Activated T-helper 1 cell treated with anti-CD3 and anti-CD28 coated beads, Interleukin-12 subunit alpha, Interleukin-12 subunit beta, Interleukin-2, Interleukin-4 antibody, amounts not matched to agents 30 ng/mL and 10 ng/mL and 1 ng/mL, durations not matched to agents 14 hours and 24 hours and 36 hours (primary cell): ENCODE results near the gene NTNG1. TPM values are rescaled to one million over a fixed set of nuclear protein-coding genes. Genes with fewer than 3 reads are reported as not detected.

Experiments used
- DNase-seq: peaks from one replicate; pipeline ENCODE4 v3.0.0; 2021; ENCODE audit warnings: low spot score
- H3K27ac Mint-ChIP-seq: one replicate; pipeline ENCODE4 v1.8.0; 2021; ENCODE audit warnings: mild to moderate bottlenecking, mixed read lengths
- H3K27me3 Mint-ChIP-seq: one replicate; pipeline ENCODE4 v1.8.0; 2022; ENCODE audit warnings: mild to moderate bottlenecking, moderate library complexity, mixed read lengths; ENCODE audit not compliant: insufficient read depth
- H3K36me3 Mint-ChIP-seq: one replicate; pipeline ENCODE4 v1.8.0; 2021; ENCODE audit warnings: low read depth, mixed read lengths
- H3K4me1 Mint-ChIP-seq: one replicate; pipeline ENCODE4 v1.8.0; 2021; ENCODE audit warnings: low read depth, mixed read lengths
- H3K4me3 Mint-ChIP-seq: one replicate; pipeline ENCODE4 v1.8.0; 2021; ENCODE audit warnings: mild to moderate bottlenecking, moderate library complexity, mixed read lengths
- H3K9me3 Mint-ChIP-seq: one replicate; pipeline ENCODE4 v1.8.0; 2021; ENCODE audit warnings: mixed read lengths
- intact Hi-C: fragments of 100-400 bp; cut with micrococcal nuclease; formaldehyde crosslinking; loops from one replicate; pipeline ENCODE4 v1.15.1; 2024
- total RNA-seq: library from RNA; stranded (reverse); gene quantifications from 2 replicates; pipeline ENCODE4 v1.2.3, GENCODE V29; 2022

The NTNG1 gene
- total RNA-seq, 1 donor from 2014 or later: not detected

DNA sequence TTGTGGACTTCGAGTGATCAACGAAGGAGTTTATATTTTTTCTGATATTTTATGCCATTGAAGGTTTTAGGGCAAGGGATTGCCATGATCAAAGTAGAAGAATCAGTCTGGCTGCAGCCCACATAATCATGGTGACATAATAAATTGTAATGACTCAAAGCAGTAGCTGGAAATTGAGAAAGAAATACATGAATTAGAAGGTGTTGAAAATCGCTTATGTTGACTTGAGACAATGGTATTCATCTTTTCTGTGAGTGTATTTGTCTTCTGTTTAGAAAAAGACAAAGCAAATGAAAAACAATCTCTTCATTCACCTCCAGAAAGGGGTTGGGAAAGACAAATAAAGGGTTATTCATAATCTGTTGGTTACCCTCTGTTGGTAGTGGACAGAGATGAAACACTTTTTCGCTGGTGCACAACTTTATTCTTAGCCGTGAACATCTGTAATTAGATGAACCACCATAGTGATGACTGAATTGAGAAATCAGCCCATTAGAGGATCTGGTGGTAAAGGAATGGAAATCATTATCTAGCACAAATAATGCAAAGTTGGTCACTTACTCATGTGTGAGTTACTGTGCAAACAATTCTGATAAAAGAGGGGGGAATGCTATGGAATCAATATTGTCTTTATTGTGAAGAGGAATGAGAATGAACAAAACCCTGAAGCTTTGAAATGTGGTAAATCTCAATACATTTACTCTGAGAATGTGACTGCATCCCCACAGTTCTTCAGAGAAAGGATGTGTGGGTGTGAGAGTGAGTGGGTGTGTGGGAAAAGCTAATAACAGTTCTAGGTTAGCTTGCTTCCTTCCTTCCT is 121.8 kb downstream of the NTNG1 start:
- DNase-seq: no peak
- Mint-ChIP-seq H3K4me1 (no peaks in the 10 kb centered on the region), H3K4me3 (no peak overlapping the region), H3K27ac (no peak overlapping the region), H3K27me3 (peaks cover 2% of the 10 kb centered on the region), H3K36me3 (no peaks in the 10 kb centered on the region), H3K9me3 (no peaks in the 10 kb centered on the region)
- intact Hi-C loops: no loop called here

DNA sequence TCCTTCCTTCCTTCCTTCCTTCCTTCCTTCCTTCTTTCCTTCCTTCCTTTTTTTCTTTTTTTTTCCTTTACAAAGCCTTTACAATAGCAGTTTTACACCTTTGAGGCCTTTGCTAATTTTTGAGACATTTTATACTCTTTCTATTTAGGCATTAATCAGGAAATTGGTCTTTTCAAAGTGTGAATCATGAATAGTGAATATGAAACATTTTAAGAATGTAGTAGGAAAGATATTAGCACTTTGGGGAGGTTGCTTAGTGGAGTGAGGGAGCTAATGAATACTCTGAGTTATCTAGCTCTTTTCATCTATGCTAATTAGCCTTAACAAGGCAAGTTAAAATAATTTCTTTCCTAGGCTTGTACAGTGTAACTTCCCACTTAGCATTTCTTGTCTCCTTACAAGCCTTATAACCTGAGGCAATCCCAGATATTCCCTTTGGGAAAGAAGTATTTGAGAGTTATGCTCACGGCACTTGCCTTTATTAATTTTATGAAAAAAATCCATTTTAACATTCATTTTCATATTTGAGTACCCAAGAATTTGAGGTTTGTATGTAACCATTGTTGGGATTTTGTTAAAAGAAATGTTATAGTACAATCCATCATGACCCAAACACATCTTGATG is 122.6 kb downstream of the NTNG1 start:
- Mint-ChIP-seq H3K27ac (no peak overlapping the region), H3K27me3 (peaks cover 2% of the 10 kb centered on the region), H3K36me3 (no peaks in the 10 kb centered on the region), H3K9me3 (no peaks in the 10 kb centered on the region), H3K4me1 (no peaks in the 10 kb centered on the region), H3K4me3 (no peak overlapping the region)
- DNase-seq: no peak
- intact Hi-C loops: no loop called here

- DNase-seq: no peak
- Mint-ChIP-seq H3K9me3 (no peaks in the 10 kb centered on the region), H3K4me3 (no peak overlapping the region), H3K27ac (no peak overlapping the region), H3K36me3 (no peaks in the 10 kb centered on the region), H3K4me1 (no peaks in the 10 kb centered on the region), H3K27me3 (peaks cover 2% of the 10 kb centered on the region)
- intact Hi-C loops: no loop called here
These were observed 123.2 kb downstream of the NTNG1 start for GRCh38 chr1:107264007-107264406.

GRCh38 chr1:107264561-107264960 is 123.7 kb downstream of the NTNG1 start:
- Mint-ChIP-seq H3K27me3 (peaks cover 2% of the 10 kb centered on the region), H3K9me3 (no peaks in the 10 kb centered on the region), H3K4me1 (no peaks in the 10 kb centered on the region), H3K36me3 (no peaks in the 10 kb centered on the region), H3K27ac (no peak overlapping the region), H3K4me3 (no peak overlapping the region)
- intact Hi-C loops: no loop called here
- no peak for DNase-seq

DNA sequence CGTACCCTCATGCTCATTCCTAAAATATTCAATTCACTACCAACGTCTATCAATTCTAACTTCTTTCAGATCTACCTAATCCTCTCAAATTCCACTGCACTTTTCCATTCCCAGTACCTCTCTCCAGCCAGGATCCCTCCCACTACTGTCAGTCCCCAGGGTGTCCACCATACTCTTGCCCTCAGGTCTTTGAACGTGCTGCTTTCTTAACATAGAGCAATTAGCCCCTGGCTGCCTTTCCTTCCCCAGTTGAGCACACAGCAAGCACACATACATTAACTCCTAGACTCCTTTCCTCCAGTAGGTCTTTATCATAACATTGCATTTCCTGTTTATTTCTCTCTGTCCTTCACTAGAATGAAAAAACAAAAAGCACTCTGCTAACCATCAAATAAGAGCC is 126.7 kb downstream of the NTNG1 start:
- Mint-ChIP-seq H3K9me3 (no peaks in the 10 kb centered on the region), H3K27ac (no peak overlapping the region)
- DNase-seq: no peak

GRCh38 chr1:107272321-107272720 is 131.5 kb downstream of the NTNG1 start:
- DNase-seq: no peak
- no peaks in the 10 kb centered on the region for H3K27me3 Mint-ChIP-seq
- intact Hi-C loops: no loop called here
- H3K36me3 Mint-ChIP-seq: no peaks in the 10 kb centered on the region
- no peaks in the 10 kb centered on the region for H3K4me1 Mint-ChIP-seq
- no peak overlapping the region for H3K27ac Mint-ChIP-seq
- H3K9me3 Mint-ChIP-seq: no peaks in the 10 kb centered on the region
- H3K4me3 Mint-ChIP-seq: no peak overlapping the region

More for the DNA sequence above, 126.7 kb downstream of the NTNG1 start:
- no peaks in the 10 kb centered on the region for H3K27me3 Mint-ChIP-seq
- H3K4me1 Mint-ChIP-seq: no peaks in the 10 kb centered on the region
- intact Hi-C loops: no loop called here
- no peaks in the 10 kb centered on the region for H3K36me3 Mint-ChIP-seq
- no peak overlapping the region for H3K4me3 Mint-ChIP-seq

- Mint-ChIP-seq H3K4me3 (no peak overlapping the region), H3K36me3 (no peaks in the 10 kb centered on the region), H3K27me3 (no peaks in the 10 kb centered on the region), H3K4me1 (no peaks in the 10 kb centered on the region), H3K27ac (no peak overlapping the region), H3K9me3 (no peaks in the 10 kb centered on the region)
- intact Hi-C loops: no loop called here
- DNase-seq: no peak
These were observed 132.7 kb downstream of the NTNG1 start for GRCh38 chr1:107273515-107273914.

- no peak overlapping the region for H3K4me3 Mint-ChIP-seq
- H3K4me1 Mint-ChIP-seq: no peaks in the 10 kb centered on the region
- no peaks in the 10 kb centered on the region for H3K27me3 Mint-ChIP-seq
- no peak for DNase-seq
- no peaks in the 10 kb centered on the region for H3K36me3 Mint-ChIP-seq
- no peak overlapping the region for H3K27ac Mint-ChIP-seq
- no peaks in the 10 kb centered on the region for H3K9me3 Mint-ChIP-seq
- intact Hi-C loops: no loop called here
These were observed 133.4 kb downstream of the NTNG1 start for GRCh38 chr1:107274227-107274626.

DNA sequence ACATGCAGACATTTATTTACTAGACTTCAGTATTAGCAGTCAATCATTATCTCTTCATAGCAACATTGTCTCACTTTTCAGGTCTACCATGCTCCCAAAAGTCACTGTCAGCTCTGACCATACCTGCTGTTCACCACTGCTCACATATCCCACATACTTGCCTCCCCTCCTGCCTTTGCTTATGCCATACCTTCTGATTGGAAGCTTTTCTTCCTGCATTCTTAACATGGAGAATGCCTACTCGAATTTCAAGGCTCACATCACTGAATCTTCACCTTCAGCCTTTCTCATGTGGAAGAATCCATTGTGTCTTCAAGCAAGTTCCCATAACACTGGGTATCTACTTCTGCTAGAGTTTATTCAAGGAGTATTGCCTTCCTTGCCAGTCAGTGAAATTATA is 135.4 kb downstream of the NTNG1 start:
- intact Hi-C loops: no loop called here
- Mint-ChIP-seq H3K36me3 (no peaks in the 10 kb centered on the region), H3K4me1 (no peaks in the 10 kb centered on the region), H3K4me3 (no peak overlapping the region), H3K9me3 (no peaks in the 10 kb centered on the region), H3K27ac (no peak overlapping the region), H3K27me3 (no peaks in the 10 kb centered on the region)
- no peak for DNase-seq

GRCh38 chr1:107277022-107277421 is 136.2 kb downstream of the NTNG1 start:
- H3K4me1 Mint-ChIP-seq: no peaks in the 10 kb centered on the region
- H3K27ac Mint-ChIP-seq: no peak overlapping the region
- no peaks in the 10 kb centered on the region for H3K36me3 Mint-ChIP-seq
- no peaks in the 10 kb centered on the region for H3K27me3 Mint-ChIP-seq
- H3K9me3 Mint-ChIP-seq: no peaks in the 10 kb centered on the region
- DNase-seq: no peak
- intact Hi-C loops: no loop called here
- no peak overlapping the region for H3K4me3 Mint-ChIP-seq

DNA sequence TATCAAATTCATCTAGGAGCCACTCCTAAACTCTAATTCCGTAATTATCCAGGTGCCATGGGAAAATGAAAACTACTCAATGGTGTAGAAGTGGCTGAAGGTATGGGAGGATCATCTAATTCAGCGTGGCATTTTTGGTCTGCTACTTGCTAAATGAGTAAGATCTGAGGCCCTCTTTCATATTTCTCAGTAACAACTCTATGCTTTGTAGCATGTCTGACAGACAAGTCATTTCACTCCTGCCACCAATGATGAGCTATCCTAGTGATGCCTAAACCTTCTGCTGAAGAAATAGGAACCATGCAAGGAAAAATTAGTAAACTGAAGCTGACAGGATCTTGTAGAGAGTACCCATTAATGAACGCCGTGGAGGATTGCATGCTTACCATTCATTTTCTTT is 145.3 kb downstream of the NTNG1 start:
- H3K36me3 Mint-ChIP-seq: no peaks in the 10 kb centered on the region
- DNase-seq: no peak
- no peaks in the 10 kb centered on the region for H3K9me3 Mint-ChIP-seq
- intact Hi-C loops: no loop called here
- no peak overlapping the region for H3K27ac Mint-ChIP-seq
- no peak overlapping the region for H3K4me3 Mint-ChIP-seq
- no peaks in the 10 kb centered on the region for H3K4me1 Mint-ChIP-seq
- H3K27me3 Mint-ChIP-seq: no peaks in the 10 kb centered on the region

DNA sequence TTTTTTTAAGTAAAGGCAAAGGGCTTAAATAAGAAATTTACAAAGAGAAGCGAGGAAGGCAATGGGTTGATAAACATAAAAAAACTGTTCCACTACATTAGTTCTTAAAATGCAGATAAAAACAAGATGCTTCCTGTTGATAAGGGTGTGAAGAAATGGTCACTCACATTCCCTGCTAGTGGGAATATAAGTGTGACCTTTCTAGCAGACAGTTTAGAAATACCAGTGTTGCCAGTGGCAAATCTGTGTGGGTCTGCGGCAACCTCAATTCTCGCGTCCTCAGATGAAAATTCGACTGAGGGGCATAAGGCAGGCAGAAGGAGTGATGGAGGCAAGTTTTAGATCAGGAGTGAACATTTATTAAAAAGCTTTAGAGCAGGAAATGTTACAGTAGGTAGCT is 151.1 kb downstream of the NTNG1 start:
- intact Hi-C loops: no loop called here
- DNase-seq: no peak
- no peak overlapping the region for H3K27ac Mint-ChIP-seq
- no peaks in the 10 kb centered on the region for H3K9me3 Mint-ChIP-seq
- H3K36me3 Mint-ChIP-seq: no peaks in the 10 kb centered on the region
- H3K4me3 Mint-ChIP-seq: no peak overlapping the region
- H3K27me3 Mint-ChIP-seq: no peaks in the 10 kb centered on the region
- H3K4me1 Mint-ChIP-seq: no peaks in the 10 kb centered on the region

DNA sequence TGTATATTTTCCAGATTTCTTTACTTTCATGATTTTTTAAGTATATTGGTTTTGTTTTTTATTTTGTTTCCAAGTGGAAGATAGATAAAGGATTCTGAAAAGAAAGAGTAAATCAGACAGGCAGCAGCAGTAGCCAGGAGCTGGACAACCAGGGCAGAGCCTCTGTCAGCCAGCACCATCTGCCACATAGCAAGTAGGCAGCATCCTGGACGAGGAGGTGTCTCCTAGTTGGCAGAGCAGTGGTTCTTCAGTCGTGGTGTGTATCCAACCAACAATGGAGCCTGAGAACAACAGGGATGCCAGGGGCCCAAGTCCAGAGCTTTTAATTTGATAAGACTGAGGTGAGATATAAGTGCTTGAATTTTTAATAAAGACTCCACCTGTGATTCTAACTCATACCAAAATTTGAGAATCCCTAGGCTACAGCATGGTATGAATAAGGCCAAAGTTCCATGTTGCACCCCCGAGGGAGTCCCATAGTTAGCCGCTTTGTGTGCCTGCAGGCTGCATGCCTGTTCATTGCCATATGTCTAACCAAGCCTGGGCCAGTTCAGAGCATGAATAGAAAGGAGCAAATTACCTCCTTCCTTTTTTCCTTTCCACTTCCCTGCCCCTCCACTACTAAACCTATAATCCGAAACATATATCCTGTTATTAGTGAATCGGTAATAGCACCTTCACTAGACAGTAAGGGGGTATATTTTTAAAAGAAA is 153.2 kb downstream of the NTNG1 start:
- Mint-ChIP-seq H3K4me1 (no peaks in the 10 kb centered on the region), H3K9me3 (no peaks in the 10 kb centered on the region), H3K36me3 (no peaks in the 10 kb centered on the region), H3K27me3 (no peaks in the 10 kb centered on the region), H3K4me3 (no peak overlapping the region), H3K27ac (no peak overlapping the region)
- intact Hi-C loops: no loop called here
- DNase-seq: no peak
